NCI-H2196 treated with DMSO at 0.1 percent for 48 hours (cell line): ENCODE measurements around the gene GGA2.
"Not testable (repeated sequence)": the region's sequence is repeated elsewhere in the genome, so short reads cannot be mapped to it uniquely, and the experiment has no call there.

Experiments used
- DNase-seq: peaks from one replicate; lab custom pipeline; 2025; ENCODE audit not compliant: unreplicated experiment; lab: John Stamatoyannopoulos, UW

The GGA2 gene

GRCh38 chr16:23510164-23510914 is at the start of gene GGA2:
Gene GGA2 (minus strand): TSS chr16:23510494. CDS start chr16:23510411, 83 bp downstream.
- peak; percentile 80 for DNase-seq

- no peak for DNase-seq
Observed at GRCh38 chr16:23557779-23558702, 47.7 kb upstream of the GGA2 start.

GRCh38 chr16:23556881-23557778 is 46.8 kb upstream of the GGA2 start, which contains the start of the genes EARS2 and UBFD1:
Gene EARS2 (minus strand): TSS chr16:23557350. CDS start chr16:23557343, 7 bp downstream.
Gene UBFD1 (plus strand): TSS chr16:23557727. CDS start chr16:23557743, 16 bp downstream.
- DNase-seq, result peak; percentile 99

- no peak for DNase-seq
Observed at GRCh38 chr16:23554536-23554935, 44.2 kb upstream of the GGA2 start.

GRCh38 chr16:23552161-23552560 is 41.9 kb upstream of the GGA2 start:
- no peak for DNase-seq

- no peak for DNase-seq
Observed at GRCh38 chr16:23549938-23550337, 39.6 kb upstream of the GGA2 start.

GRCh38 chr16:23544436-23544835 is 34.1 kb upstream of the GGA2 start:
- DNase-seq, result no peak

GRCh38 chr16:23540817-23541178 is 30.5 kb upstream of the GGA2 start:
- DNase-seq, result not testable (repeated sequence)

GRCh38 chr16:23539984-23540816 is 29.9 kb upstream of the GGA2 start:
- peak; percentile 30 for DNase-seq

GRCh38 chr16:23538919-23539278 is 28.6 kb upstream of the GGA2 start:
- no peak for DNase-seq

- DNase-seq, result no peak
Observed at GRCh38 chr16:23537390-23537789, 27.1 kb upstream of the GGA2 start.

GRCh38 chr16:23535901-23536300 is 25.6 kb upstream of the GGA2 start:
- DNase-seq, result no peak

- DNase-seq, result no peak
Observed at GRCh38 chr16:23534868-23535860, 24.9 kb upstream of the GGA2 start.

- no peak for DNase-seq
Observed at GRCh38 chr16:23532448-23532847, 22.2 kb upstream of the GGA2 start.

GRCh38 chr16:23530062-23530461 is 19.8 kb upstream of the GGA2 start:
- no peak for DNase-seq

- DNase-seq, result no peak
Observed at GRCh38 chr16:23528644-23529310, 18.5 kb upstream of the GGA2 start.

GRCh38 chr16:23527961-23528643 is 17.8 kb upstream of the GGA2 start:
- DNase-seq, result no peak

GRCh38 chr16:23524886-23525285 is 14.6 kb upstream of the GGA2 start:
- DNase-seq, result no peak
